HL-60 (cell line): ENCODE results near the gene FOXO3.

ENCODE experiments used
- DNase-seq, 2 experiments: peaks; one replicate each; pipeline ENCODE4 v3.0.0-alpha.2; 2010 to 2020; ENCODE audit warnings: low read depth in 1 of 2, low spot score in 1 of 2
- H3K27ac ChIP-seq: fragments of 250-450 bp; sonication (Bioruptor Pico); replicated peaks from 2 replicates; pipeline ENCODE4 v1.5.1; 2020; ENCODE audit warnings: mild to moderate bottlenecking, moderate library complexity
- H3K27me3 ChIP-seq: fragments of 250-450 bp; sonication (Bioruptor Pico); 2 replicates; pipeline ENCODE4 v1.5.1; 2021; ENCODE audit warnings: mild to moderate bottlenecking, moderate library complexity; ENCODE audit not compliant: insufficient read depth, poor library complexity, severe bottlenecking
- H3K4me3 ChIP-seq: replicated peaks from 2 replicates; pipeline ENCODE4 v1.5.1; 2011; ENCODE audit warnings: mild to moderate bottlenecking, control low read depth, low read length; ENCODE audit not compliant: insufficient read depth
- CTCF ChIP-seq: IDR thresholded peaks from one replicate; pipeline ENCODE4 v1.5.1; 2011; ENCODE audit warnings: low read length, control low read depth, inconsistent platforms; ENCODE audit not compliant: insufficient read depth
- GABPA ChIP-seq: IDR thresholded peaks from 2 replicates; pipeline ENCODE4 v1.6.1; 2012; ENCODE audit warnings: low read depth
- POLR2AphosphoS5 ChIP-seq: IDR thresholded peaks from 2 replicates; pipeline ENCODE4 v1.6.1; 2012; ENCODE audit warnings: low read depth
- SPI1 ChIP-seq: IDR thresholded peaks from 2 replicates; pipeline ENCODE4 v1.6.1; 2012; ENCODE audit warnings: low read depth, mild to moderate bottlenecking, borderline replicate concordance
- long read RNA-seq: library from polyadenylated mRNA; unstranded; transcript quantifications from one replicate; pipeline ENCODE4 v2.0.0, GENCODE V29; 2020
- TF ChIP-seq, protein P1 (sequence below): IDR thresholded peaks from 2 replicates; pipeline ENCODE4 v1.6.1; 2012; ENCODE audit warnings: low read depth; ENCODE audit not compliant: insufficient replicate concordance

Gene FOXO3
- long read RNA-seq, full-length matches to known transcripts: 1 of 21 reads
- long read RNA-seq, partial matches to known transcripts: 12 of 21 reads
- long read RNA-seq, other reads (novel, unspliced or antisense): 8 of 21 reads

GRCh38 chr6:108560463-108561308 is at the start of gene FOXO3:
Gene FOXO3, plus strand, starts transcription at chr6:108560917. Its CDS starts 292 bp downstream, at chr6:108561209.
- H3K27me3 ChIP-seq: no peaks in the 10 kb centered on the region
- peak within 1 kb of the TSS; percentile 89 for H3K4me3 ChIP-seq
- TF ChIP-seq, protein P1, sequence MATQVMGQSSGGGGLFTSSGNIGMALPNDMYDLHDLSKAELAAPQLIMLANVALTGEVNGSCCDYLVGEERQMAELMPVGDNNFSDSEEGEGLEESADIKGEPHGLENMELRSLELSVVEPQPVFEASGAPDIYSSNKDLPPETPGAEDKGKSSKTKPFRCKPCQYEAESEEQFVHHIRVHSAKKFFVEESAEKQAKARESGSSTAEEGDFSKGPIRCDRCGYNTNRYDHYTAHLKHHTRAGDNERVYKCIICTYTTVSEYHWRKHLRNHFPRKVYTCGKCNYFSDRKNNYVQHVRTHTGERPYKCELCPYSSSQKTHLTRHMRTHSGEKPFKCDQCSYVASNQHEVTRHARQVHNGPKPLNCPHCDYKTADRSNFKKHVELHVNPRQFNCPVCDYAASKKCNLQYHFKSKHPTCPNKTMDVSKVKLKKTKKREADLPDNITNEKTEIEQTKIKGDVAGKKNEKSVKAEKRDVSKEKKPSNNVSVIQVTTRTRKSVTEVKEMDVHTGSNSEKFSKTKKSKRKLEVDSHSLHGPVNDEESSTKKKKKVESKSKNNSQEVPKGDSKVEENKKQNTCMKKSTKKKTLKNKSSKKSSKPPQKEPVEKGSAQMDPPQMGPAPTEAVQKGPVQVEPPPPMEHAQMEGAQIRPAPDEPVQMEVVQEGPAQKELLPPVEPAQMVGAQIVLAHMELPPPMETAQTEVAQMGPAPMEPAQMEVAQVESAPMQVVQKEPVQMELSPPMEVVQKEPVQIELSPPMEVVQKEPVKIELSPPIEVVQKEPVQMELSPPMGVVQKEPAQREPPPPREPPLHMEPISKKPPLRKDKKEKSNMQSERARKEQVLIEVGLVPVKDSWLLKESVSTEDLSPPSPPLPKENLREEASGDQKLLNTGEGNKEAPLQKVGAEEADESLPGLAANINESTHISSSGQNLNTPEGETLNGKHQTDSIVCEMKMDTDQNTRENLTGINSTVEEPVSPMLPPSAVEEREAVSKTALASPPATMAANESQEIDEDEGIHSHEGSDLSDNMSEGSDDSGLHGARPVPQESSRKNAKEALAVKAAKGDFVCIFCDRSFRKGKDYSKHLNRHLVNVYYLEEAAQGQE: no peak
- no peak for TF ChIP-seq POLR2AphosphoS5
- no peak for TF ChIP-seq CTCF
- no peak for TF ChIP-seq SPI1
- TF ChIP-seq GABPA: no peak
- DNase-seq: peak in 1 of 2 experiments; percentile 73
- peak within 1 kb of the TSS; percentile 94 for H3K27ac ChIP-seq

DNA sequence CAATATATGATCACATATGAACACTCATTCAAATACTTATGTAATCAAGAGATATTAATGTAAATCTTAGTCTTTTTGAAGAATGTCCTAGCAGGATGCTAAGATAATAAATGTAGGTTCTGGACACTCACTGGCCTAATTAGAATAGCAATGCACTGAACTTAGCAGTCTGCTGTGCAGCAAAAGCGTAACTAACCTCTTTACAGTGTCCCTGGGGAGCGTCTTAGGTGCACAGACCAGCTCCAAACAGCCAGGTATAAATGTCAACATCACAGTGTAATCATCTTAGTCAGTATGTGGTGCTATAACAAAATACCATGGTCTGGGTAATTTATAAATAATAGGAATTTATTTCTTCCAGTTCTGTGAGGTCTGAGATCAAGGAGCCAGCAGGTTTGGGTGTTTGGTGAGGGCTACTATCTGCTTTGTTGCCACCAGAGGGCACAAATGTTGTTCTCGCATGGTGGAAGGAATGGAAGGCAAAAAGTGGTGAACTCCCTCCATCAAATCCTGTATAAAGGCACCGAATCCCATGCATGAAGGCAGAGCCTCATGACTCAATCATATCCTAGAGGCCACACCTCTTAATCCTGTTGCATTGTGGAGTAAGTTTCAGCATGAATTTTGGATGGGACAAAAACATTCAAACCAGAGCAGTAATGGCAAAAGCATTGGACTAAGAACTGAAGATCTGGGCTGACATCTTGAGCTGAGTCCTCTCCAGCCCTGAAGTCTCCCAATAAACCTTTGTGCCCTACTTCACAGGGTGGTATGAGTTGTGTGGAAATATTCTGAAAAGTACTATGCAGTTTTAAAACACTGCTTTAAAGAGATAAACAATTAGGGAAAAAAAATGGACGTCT is 41.8 kb upstream of the FOXO3 start:
- Histone ChIP-seq H3K4me3 (no peak overlapping the region), H3K27me3 (no peaks in the 10 kb centered on the region), H3K27ac (no peak overlapping the region)
- peak in 1 of 2 experiments; percentile 33 for DNase-seq
- TF ChIP-seq, protein P1: no peak
- TF ChIP-seq CTCF: peak; percentile 26

DNA sequence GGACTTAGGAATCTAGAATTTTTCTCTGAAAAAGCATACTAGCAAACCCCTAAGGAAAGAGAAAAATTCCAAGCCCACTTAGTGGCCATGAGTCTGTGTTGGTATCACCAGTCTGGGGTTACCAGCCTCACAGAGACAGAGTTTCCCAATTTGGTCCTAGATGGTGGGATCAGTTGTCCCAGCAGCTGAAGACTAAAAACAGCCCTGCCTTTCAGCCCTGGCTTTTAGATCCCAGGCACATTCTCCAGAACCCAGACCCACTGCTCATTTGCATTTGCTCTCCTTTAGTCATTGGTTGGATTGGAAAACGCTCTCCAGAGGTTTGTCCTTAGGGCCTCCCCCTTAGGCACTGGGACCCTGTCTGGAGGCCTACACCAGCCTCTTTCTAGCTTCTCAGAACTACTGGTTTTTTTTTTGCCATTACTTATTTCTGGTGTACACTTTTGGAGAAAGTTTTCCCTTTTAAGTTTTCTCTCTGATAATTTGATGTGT is 39.1 kb upstream of the FOXO3 start:
- no peak overlapping the region for H3K4me3 ChIP-seq
- DNase-seq: no peak

More for the DNA sequence above, 39.1 kb upstream of the FOXO3 start:
- no peaks in the 10 kb centered on the region for H3K27me3 ChIP-seq
- no peak overlapping the region for H3K27ac ChIP-seq
- TF ChIP-seq GABPA (no peak), SPI1 (no peak), POLR2AphosphoS5 (no peak), CTCF (no peak)
- TF ChIP-seq, protein P1: no peak
